UCSD-AML1 (cell line): ENCODE results near the gene KLK1.

Experiments used
- DNase-seq: peaks from one replicate; lab custom pipeline; 2025; ENCODE audit not compliant: unreplicated experiment; lab: John Stamatoyannopoulos, UW

The KLK1 gene

DNA sequence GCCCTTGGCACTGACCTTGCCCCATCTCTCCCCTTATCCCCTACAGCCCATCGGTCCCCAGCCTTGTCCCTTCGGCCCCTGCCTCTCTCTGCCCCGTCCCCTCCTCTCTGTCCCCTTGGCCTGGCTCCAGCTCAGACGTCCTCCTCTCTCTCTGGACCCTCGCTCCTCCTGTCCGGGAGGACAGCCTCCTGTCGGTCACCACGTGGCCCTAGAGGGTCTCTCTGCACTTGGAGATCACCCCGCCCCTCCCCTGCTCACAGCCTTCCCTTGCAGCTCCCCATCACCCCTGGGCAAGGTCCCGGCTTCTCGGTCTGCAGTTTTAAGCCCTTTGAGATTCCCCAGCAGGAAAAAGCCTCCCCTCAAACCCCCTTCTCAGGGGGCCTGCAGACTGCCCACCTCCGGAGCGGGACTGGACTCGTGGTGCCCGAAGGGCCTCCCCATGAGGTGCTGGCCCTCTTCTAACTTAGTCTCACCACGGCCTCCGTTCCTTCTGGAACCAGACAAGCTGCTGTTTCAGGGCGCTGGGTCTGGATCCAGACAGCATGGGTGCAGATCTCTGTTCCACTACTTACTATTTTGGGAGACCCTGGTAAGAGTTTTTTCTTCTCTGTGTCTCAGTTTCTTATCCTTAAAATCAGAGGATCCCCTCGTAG lies 13.1 kb upstream of the KLK1 start:
- DNase-seq: no peak

DNA sequence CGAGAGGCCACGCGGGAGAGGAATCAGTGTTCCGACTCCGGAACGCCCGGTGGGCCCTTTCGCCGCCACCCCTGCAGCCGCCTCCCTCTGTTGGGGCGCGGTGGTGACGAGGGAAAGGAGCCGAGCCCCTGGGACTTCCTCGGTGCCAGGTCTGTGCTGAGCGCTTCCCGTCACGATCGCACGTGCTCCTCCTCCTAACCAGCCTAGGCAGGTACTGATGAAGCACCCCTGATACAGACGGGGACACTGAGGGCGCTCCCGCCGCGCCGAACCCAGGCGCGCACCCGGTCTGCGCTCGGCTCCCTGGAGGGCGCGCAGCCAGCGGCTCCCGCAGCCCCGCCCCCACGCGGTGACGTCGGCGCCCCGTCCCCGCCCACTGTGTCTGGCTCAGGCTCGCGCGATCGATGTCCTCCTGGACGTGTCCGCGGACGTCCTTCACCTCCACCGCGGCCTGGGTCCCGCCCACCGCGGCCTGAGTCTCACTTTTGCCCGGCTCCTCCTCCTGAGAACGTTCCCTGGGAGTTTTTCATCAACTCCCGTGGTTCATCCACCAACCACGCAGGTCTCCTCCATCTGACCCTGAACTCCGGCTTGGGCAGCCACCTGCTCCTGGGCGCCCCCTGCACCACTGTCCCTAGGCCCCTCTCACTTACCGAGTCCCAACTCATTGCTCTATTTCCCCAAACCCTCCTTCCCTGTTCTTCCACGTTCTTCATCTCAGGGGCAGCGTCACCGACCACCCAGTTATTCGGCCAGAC lies 12.4 kb upstream of the KLK1 start:
- DNase-seq: peak; percentile 50

DNA sequence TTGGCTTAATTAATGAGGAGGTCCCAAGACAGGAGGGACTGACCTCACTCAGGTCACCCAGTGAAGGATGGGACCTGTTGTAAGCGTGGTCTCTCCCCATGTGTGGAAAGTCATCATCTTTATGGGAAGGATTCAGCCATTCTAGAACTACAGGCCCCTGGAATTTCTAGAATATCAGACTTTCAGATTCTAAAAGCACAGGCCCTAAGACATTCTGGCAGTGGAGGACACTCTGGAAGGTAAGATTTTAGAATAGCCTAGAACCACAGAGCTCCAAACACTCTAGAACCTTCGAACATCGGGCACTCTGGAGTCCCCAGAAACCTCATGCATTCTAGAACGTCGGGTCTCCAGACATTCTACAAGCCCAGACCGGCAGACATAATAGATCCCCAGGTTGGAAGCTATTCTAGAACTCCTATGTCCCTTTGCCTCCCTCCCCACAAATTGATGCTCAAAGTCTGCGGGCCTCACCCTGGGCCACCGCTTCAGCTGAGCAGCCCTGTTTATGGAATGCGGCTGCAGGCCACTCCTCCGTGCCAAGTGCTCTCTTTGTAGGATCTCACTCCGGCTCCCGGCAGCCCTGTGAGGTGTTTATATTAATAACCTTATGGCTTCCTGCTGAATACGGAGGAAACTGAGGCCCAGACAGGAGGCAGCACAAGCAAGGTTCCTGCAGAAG lies 11.7 kb upstream of the KLK1 start:
- no peak for DNase-seq

DNA sequence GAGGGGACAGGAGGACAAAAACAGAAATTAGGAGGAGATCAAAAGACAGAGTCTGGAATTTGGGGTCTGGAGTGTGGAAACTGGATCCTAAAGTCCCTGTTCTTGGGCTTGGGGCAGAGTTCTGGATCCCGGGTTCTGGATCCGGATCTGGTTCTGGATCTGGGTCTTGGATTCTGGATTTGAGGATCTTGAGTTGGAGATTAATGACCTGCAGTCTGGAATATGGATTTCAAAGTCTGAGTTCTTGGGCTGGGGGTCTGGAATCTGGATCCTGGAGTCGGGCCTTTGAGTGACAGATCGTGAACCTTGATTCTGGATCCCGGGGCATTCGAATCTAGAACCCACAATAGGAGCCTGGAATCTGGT lies 10.2 kb upstream of the KLK1 start:
- no peak for DNase-seq

DNA sequence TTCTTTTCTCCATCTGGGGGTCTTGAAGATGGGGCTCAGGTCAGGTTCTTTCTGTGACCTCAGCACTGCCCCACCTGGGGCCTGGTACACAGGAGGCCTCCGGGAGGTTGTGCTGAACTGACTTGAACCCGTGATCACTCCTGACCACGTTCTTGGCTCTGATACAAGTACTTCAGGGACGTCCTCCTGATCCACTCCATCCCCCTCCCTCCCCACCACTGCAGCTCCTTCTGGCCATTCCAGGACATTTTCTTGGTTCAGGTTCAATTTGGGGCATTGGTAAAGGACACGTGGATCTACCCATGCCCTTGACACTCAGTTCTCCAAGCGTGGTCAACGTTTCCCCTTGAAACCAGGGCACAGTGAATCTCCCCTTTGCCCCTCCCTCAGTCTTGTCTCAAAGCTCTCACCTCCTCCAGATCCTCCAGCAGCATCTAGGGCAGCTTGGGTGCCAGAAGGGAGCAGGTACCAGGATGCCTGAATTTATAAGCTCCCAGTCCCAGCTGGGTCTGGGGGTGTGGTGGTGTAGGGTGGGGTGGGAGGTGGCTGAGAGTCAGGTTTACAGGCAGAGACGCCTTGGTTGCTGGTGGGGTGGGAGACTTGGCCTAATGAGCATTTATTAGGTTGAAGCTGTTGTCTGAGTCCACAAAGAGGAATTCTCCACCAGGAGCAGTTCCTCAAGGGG lies 9.7 kb upstream of the KLK1 start, which contains the start of gene KLK15:
TSS of gene KLK15 (minus strand) at position 458 of the 685 bp plus-strand sequence. CDS start 2,082 bp downstream, outside the sequence.
- DNase-seq: no peak

DNA sequence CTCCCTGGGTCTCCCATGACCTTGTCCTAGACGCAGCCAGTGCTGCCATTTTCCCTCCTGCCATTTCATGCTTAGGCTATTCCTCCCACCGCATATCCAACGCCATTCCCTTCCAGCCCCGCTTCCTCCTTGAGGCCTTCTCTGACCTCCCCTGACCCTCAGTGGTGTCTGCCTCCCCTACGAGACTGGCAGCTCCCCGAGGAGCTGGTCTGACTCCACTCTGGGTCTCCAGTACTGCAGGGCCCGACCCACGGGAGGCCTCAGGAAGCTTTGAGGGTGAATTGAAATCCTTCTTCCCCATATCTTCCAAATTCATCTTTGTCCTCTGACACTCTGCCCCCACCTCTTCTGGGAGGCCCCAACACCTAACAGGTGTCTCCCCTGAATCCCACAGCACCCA lies 9.1 kb upstream of the KLK1 start:
- DNase-seq: no peak

DNA sequence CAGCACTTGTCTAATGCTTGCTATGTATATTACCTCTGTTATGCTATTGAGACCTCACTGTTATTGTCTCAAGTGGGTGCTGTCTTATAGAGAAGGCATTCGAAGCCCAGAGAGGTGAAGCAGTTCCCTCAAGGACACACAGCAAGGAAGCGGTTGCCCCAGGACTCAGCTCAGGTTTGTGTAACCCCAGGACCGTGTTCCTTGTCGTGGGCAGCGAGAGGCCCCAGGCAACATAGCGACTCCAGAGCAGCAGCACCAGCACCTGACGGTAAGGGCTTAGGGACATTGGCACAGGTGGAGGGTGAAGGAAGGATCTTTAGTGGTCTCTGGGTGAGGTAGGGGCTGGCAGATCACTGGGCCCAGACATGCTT lies 7.4 kb upstream of the KLK1 start:
- DNase-seq: no peak

DNA sequence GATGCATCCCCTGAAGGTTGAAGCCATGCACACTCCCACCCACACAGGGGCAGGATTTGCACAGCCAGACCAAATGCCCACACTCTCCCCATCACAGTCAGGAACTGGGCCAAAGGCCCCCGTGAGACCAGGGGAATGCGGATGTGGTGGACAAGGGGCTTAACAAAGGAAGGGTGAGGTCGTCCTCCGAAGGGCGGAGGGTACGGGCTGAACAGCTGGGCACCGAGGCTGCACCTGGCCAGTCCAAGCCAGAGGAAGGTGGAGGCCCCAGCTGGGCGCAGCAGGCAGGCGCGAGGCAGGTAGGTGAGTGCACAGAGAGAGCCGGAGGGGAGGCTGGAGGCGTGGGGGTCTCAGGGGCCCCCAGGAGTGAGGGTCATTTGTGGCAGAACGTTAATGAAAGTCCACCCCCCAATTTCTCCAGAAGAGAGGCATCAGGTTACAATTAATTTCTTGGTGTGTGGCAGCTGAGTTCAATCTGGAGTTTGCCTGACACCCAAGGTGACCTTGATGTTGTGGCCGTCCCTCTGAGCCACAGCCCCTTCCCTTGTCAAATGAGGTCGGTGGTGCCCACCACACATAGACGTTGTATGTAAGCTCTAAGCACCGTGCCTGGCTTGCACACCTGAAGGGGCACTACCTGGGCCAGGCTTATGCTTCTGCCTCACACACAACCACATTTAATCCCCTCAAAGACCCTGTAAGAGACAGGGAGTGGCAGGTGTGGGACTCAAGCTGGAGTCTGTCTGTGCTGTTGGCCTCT lies 6.9 kb upstream of the KLK1 start:
- no peak for DNase-seq

DNA sequence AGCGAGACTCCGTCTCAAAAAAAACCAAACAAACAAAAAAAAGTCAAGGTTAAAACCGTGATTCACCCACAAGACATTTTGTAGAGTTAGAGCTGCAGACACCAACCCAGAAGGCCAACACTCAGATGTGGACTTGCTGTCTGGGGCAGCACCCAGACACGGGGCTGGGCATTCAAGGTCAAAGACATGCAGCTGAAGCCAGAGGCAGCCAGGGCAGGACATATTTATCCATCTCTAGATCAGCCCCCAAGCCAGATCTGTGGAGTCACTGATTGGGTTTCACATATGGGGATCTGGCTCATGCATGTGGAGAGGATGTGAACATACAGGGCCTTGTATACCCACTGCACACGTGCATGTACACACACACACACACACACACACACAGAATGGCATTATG lies 6.2 kb upstream of the KLK1 start:
- DNase-seq: no peak

DNA sequence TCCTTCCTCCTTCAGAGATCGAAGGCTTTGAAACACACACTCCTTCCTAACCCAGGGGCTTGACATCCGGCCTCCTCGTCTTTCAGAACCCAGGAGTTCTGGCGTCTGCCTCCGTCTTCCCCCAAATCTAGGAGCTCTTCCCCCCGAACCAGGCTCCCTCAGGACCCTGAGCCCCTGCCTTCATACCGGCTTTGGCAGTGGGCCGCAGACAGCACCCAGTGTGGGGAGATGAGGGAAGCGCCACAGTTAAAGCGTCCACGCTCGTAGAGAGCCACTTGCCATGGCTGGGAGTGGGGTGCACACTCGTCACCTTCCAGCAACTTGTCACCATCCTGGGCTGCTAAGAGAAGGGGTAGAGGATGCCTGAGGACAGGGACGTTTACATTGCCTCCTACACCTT lies 3.9 kb upstream of the KLK1 start:
- no peak for DNase-seq

DNA sequence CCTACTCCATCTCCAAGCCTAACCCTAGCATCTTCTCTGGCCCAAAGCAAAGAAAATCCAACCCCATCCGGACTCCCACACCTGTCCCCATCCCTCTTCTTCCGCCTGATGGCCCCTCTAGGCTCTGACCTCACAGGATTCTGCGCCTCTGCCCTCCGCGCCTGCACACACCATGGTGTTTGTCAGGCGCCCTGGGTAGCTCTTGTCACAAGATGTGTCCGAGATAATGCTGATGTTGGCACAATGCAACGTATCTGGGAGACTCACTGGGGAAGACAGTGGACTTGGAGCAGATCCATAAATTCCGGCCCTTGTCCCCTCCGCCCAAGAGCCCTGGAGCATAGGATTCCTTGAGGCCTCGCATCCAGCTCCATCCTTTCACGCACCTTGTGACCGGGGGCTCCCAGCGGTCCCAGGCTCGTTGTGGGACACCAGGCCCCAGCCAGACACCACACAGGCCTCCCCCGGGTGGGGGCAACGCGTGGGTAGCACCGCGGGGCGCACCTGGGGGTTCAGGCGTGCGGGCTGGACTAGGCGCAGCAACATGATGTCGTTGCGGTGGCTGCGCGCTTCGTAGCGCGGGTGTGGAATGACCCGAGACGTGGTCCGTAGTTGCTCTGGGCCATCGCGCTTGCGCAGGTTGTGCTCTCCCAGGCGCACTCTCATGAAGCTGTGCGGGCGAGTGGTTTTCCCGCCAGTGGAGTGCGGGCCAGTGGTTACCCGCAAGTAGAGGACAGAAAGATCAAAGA lies 3.1 kb upstream of the KLK1 start:
- DNase-seq: no peak

DNA sequence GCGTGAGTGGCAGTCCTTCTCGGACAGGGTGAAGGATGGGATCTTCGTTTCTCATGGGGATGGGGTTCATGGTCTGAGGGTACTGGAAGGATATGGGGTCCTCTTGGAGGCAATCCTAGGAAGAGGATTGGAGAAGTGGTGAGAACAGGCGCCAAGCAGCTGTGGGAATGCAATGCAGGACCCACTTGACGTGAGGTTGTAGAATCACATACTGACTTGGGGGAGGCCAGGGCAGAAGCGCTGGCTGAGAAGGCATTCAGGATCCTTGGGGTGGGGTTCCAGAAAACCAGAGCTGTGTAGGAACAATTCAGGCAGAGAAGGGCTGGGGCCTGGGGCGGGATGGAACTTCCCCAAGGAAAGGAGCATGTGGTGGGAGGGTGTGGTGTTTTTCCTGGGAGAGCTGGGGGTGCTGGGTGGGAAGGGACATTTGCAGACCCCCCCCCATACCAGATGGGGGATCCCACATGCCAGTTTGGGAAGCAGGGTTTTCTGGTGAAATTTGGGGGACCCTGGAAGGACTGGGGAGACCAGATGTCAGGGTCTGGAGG lies 852 bp downstream of the KLK1 start:
- no peak for DNase-seq

DNA sequence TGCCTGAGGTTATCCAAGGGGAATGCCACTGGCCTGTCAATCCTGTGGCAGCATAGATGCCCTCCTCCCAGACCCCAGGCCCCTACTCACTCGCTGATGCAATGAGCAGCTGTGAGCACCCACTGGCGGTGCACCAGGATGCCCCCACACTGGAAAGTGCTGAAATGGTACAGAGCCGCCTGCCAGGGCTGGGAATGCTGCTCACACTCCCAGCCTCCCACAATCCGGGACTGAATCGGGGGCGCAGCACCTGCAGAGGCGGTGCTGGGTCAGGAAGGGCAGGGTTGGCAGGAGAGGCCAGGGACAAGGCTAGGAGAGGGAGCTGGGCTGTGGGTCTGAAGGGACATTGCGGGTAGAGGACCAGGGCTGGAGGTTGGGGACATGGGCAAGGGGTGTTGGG lies 2.0 kb downstream of the KLK1 start:
- DNase-seq: no peak

DNA sequence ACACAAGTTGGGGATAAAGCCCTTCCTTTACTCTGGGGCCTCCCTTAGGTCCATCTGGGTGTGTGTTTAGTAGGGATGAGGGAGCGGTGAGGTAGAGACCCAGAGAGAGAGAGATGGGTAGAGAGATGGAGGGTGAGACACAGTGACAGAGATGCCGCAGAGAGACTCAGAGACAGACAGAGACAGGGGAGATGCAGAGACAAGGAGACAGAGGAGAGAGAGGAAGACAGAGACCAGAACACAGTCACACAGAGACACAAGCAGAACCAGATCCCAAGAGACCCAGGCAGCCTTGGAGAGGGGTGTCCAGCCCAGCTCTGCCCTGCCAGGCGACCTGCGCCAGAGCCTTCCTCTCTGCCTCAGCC lies 2.4 kb downstream of the KLK1 start:
- DNase-seq: no peak

DNA sequence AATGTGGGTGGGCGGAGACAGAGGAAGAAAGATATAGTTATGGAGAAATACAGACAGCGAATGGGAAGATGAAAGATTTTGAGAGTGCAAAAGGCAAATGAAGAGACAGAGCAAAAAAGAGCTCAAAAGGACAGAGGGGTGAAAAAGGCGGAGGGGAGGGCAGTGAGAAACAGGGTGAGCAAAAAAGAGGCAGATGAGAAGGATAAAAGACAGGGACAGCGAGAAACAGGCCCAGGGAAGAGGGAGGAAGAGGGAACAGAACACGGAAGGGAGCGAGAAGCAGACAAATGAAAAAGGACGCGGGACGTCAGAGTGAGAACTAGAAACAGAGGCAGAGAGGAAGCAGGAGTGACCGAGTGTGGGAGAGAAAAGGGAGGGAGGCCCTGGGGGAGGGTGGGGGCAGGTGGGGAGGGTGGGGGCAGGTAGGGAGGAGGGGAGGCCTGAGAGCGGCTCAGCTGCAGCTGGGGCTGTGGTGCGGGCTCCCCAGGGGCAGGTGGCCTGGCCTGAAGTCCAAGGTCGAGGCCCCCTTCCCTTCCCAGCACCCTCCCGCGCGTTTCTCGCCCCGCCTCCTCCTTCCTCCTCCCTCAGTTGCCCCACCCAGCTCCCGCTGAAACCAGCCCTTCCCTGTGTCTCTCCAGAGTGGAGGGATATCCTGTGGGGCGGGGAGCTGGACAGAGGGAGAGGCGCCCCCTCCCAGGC lies 2.9 kb downstream of the KLK1 start:
- peak; percentile 28 for DNase-seq

DNA sequence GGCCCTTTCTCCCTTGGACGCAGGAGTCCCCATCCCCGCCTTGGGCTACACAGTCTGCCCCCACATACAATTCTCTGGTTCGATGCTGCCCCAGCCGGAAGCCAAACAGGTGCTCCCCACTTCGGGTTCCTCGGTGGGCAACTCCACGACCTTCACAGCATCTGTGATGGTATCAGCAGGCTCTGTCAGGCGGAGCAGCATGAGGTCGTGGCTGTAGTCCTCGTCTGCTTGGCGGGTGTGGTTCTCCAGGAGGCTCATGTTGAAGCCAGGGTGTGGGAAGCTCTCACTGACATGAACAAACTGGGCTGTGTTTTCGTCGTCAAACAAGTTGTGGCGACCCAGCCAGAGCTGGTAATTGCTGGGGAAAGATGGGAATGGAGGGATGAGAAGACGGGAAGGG lies 3.5 kb downstream of the KLK1 start:
- DNase-seq: no peak

DNA sequence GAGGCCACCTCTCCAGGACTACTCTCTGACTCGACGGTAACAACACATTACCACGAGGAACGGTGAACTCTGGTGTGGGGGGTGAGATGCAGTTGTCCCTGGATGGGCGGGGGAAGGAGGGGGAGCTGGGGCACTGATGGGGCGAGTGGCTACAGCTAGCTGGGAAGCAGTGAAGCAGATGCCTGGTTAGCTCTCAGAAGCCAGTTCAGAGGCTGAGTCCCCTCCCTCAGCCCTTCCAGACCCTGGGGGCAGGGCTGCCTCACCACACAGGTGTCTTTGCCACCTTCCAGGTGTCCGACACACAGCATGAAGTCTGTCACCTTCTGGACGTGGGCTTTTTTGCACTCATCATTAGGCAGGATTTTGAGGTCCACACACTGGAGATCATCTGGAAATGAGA lies 4.0 kb downstream of the KLK1 start:
- DNase-seq: no peak

DNA sequence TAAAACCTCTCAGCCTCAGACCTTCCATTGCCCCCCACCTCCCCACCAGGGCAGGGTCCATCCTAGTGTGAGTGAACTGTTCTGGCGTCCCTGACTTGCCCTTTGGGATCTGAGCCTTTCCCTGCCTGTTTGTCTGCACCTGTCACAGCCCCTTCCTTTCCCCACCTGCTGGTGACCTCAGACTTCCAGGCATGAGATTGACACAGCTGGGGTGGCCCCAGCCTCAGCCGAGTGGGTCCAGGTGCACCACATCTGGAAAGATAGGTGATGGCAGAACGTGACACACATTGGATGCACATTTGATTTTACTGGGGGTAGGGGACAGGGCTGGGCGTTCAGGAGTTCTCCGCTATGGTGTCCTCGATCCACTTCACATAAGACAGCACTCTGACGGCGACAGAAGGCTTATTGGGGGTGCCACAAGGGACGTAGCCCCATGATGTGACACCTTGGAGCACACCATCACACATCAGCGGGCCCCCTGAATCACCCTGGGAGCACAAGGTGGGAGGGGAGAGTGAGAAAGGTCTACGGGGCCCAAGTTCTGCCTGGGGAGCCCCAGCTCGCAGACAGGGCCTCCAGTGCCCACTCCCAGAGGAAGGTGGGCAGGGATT lies 4.6 kb downstream of the KLK1 start:
- DNase-seq: no peak
